ENCODE measurements around the gene C2CD2L.

C2CD2L gene

GRCh38 chr11:119116601-119117000 lies 9.5 kb downstream of the C2CD2L start:
- TF ChIP-seq, protein P1, sequence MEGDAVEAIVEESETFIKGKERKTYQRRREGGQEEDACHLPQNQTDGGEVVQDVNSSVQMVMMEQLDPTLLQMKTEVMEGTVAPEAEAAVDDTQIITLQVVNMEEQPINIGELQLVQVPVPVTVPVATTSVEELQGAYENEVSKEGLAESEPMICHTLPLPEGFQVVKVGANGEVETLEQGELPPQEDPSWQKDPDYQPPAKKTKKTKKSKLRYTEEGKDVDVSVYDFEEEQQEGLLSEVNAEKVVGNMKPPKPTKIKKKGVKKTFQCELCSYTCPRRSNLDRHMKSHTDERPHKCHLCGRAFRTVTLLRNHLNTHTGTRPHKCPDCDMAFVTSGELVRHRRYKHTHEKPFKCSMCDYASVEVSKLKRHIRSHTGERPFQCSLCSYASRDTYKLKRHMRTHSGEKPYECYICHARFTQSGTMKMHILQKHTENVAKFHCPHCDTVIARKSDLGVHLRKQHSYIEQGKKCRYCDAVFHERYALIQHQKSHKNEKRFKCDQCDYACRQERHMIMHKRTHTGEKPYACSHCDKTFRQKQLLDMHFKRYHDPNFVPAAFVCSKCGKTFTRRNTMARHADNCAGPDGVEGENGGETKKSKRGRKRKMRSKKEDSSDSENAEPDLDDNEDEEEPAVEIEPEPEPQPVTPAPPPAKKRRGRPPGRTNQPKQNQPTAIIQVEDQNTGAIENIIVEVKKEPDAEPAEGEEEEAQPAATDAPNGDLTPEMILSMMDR (IDR thresholded peaks at IDR 0.05; ENCODE audit: control extremely low read depth, extremely low read depth, low read depth, missing control alignments) = no peak
- CTCF ChIA-PET = interaction anchor here (1.0 to 1.3 kb wide), 3 partner anchors 15 to 90 kb away, joined by 3 read pairs; partner anchors contain the start of genes CBL and DPAGT1

GRCh38 chr11:119117004-119117706 lies 10.0 kb downstream of the C2CD2L start:
- ChIA-PET CTCF (no interaction called here), POLR2A (no interaction called here)
- TF ChIP-seq, protein P1 (IDR thresholded peaks at IDR 0.05; ENCODE audit: control extremely low read depth, extremely low read depth, low read depth, missing control alignments) = no peak
- DNase-seq (ENCODE audit: extremely low spot score) = no peak

More at GRCh38 chr11:119116601-119117000, 9.5 kb downstream of the C2CD2L start:
- no peak for DNase-seq (ENCODE audit: extremely low spot score)
- POLR2A ChIA-PET = interaction anchor here (1.1 kb wide), 1 partner anchor 22 kb away, joined by 3 read pairs; a partner anchor contains a TSS

DNA sequence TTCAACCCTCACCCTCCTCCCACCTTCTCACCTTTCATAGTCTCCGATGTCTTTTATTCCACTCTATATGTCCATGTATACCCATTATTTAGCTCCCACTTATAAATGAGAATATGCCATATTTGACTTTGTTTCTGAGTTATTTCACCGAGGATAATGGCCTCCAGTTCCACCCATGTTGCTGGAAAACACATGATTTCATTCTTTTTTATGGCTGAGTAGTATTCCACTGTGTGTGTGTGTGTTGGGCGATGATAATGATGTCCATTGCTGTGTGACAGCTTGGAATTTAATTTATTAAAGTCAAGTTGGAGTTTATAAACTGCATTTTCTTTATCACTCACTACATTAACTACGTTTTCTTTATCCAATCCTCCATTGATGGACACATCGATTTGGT lies 11.1 kb downstream of the C2CD2L start:
- CTCF ChIA-PET = interaction anchor here (1.1 to 1.6 kb wide), 4 partner anchors 11 to 212 kb away, joined by 3 to 4 read pairs (median 4); partner anchors contain the start of gene C2CD2L
- TF ChIP-seq, protein P1 (IDR thresholded peaks at IDR 0.05; ENCODE audit: control extremely low read depth, extremely low read depth, low read depth, missing control alignments) = no peak
- POLR2A ChIA-PET = no interaction called here
- DNase-seq (ENCODE audit: extremely low spot score) = no peak

DNA sequence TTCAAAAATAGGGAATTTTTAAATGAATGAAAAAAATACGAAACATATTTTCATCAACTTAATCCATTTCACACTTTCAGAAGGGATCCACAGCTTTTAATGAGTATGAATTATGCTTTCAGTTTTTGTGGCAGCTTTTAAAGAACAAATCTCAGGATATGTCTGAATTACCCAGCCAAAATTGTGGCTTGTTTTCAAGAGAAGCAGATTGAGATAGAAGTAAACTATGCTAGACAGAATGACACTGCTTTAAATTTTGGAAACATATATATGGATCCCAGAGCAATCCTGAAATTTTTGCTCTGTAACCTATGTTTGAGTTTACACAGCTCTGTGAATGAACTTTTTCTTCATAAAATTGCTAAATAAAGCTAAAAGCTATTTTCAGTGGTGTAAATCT lies 11.8 kb downstream of the C2CD2L start:
- TF ChIP-seq, protein P1 (IDR thresholded peaks at IDR 0.05; ENCODE audit: control extremely low read depth, extremely low read depth, low read depth, missing control alignments) = no peak
- no peak for DNase-seq (ENCODE audit: extremely low spot score)
- CTCF ChIA-PET = interaction anchor here (1.1 to 4.9 kb wide), 5 partner anchors 10 to 212 kb away, joined by 3 to 29 read pairs (median 4); partner anchors contain the start of gene C2CD2L
- POLR2A ChIA-PET = interaction anchor here (0.6 kb wide), 1 partner anchor 34 kb away, joined by 6 read pairs; no protein-coding TSS in a partner anchor

DNA sequence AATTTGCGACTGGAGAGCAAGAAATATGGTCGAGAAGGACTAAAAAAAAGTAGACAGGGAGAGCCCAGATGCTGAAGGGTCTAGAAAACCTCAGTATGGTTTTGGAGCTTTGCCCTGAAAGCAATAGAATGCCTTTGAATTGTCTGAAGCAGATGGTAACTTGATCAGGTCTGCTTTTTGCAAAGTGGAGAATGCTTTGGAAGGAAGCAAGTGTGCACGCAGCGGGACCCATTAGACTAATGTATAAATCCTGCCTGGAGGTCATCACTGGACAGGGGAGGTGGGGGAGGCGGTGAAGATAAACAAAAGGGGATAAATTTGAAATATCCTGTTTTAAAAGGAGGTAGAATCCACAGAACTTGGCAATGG lies 13.5 kb downstream of the C2CD2L start:
- CTCF ChIA-PET = interaction anchor here (0.7 to 4.9 kb wide), 6 partner anchors 9 to 202 kb away, joined by 3 to 29 read pairs (median 10); partner anchors contain the start of gene CBL

More for the DNA sequence above, 13.5 kb downstream of the C2CD2L start:
- no peak for DNase-seq (ENCODE audit: extremely low spot score)
- TF ChIP-seq, protein P1 (IDR thresholded peaks at IDR 0.05; ENCODE audit: control extremely low read depth, extremely low read depth, low read depth, missing control alignments) = no peak
- POLR2A ChIA-PET = interaction anchor here (1.4 to 1.8 kb wide), 2 partner anchors 18 to 26 kb away, joined by 4 to 10 read pairs; a partner anchor contains a TSS
